GM19035 (cell line): ENCODE data around the gene UAP1.
A peak's percentile ranks its signal among the peaks of the same experiment; 100 is the strongest.

Source experiments
- ATAC-seq: cut with Tn5 transposase; IDR thresholded peaks from one replicate; pipeline ENCODE4 v1.9.1; 2021; ENCODE audit not compliant: unreplicated experiment

Gene UAP1

GRCh38 chr1:162561616-162562469 is at the start of gene UAP1:
Gene UAP1 (plus strand): TSS chr1:162561722. CDS start chr1:162566069, 4,347 bp downstream.
- peak; percentile 41 for ATAC-seq

- ATAC-seq = no peak
These were observed 34.2 kb upstream of the UAP1 start for GRCh38 chr1:162527314-162527713.

GRCh38 chr1:162530307-162530987 is 31.1 kb upstream of the UAP1 start:
- peak; percentile 95 for ATAC-seq

- no peak for ATAC-seq
These were observed 30.6 kb upstream of the UAP1 start for GRCh38 chr1:162530988-162531319.

- ATAC-seq = no peak
These were observed 26.0 kb upstream of the UAP1 start for GRCh38 chr1:162535501-162535900.

GRCh38 chr1:162536511-162536910 is 25.0 kb upstream of the UAP1 start:
- ATAC-seq = no peak

GRCh38 chr1:162537216-162537615 is 24.3 kb upstream of the UAP1 start:
- no peak for ATAC-seq

- ATAC-seq = no peak
These were observed 22.6 kb upstream of the UAP1 start for GRCh38 chr1:162538815-162539431.

- ATAC-seq = no peak
These were observed 19.8 kb upstream of the UAP1 start for GRCh38 chr1:162541619-162542141.

- ATAC-seq = no peak
These were observed 18.3 kb upstream of the UAP1 start for GRCh38 chr1:162543228-162543627.

GRCh38 chr1:162548170-162548569 is 13.4 kb upstream of the UAP1 start:
- no peak for ATAC-seq

GRCh38 chr1:162549001-162549400 is 12.5 kb upstream of the UAP1 start:
- no peak for ATAC-seq

GRCh38 chr1:162550925-162551324 is 10.6 kb upstream of the UAP1 start:
- no peak for ATAC-seq

GRCh38 chr1:162551969-162552683 is 9.4 kb upstream of the UAP1 start:
- no peak for ATAC-seq

- ATAC-seq = no peak
These were observed 8.8 kb upstream of the UAP1 start for GRCh38 chr1:162552684-162553252.

GRCh38 chr1:162554258-162554657 is 7.3 kb upstream of the UAP1 start:
- ATAC-seq = no peak

- no peak for ATAC-seq
These were observed 4.0 kb upstream of the UAP1 start for GRCh38 chr1:162557536-162557935.

GRCh38 chr1:162560303-162561036 is 1.1 kb upstream of the UAP1 start:
- no peak for ATAC-seq

- ATAC-seq = peak; percentile 96
These were observed 396 bp upstream of the UAP1 start for GRCh38 chr1:162561037-162561615.

GRCh38 chr1:162562470-162562828 is 927 bp downstream of the UAP1 start:
- ATAC-seq = no peak
